GM18873 (cell line): ENCODE data around the gene APBB2.

Experiments
- ATAC-seq: cut with Tn5 transposase; IDR thresholded peaks from one replicate; pipeline ENCODE4 v1.9.1; 2021; ENCODE audit warnings: mild to moderate bottlenecking, moderate library complexity, moderate number of reproducible peaks; ENCODE audit not compliant: unreplicated experiment, low FRiP score

APBB2 gene

DNA sequence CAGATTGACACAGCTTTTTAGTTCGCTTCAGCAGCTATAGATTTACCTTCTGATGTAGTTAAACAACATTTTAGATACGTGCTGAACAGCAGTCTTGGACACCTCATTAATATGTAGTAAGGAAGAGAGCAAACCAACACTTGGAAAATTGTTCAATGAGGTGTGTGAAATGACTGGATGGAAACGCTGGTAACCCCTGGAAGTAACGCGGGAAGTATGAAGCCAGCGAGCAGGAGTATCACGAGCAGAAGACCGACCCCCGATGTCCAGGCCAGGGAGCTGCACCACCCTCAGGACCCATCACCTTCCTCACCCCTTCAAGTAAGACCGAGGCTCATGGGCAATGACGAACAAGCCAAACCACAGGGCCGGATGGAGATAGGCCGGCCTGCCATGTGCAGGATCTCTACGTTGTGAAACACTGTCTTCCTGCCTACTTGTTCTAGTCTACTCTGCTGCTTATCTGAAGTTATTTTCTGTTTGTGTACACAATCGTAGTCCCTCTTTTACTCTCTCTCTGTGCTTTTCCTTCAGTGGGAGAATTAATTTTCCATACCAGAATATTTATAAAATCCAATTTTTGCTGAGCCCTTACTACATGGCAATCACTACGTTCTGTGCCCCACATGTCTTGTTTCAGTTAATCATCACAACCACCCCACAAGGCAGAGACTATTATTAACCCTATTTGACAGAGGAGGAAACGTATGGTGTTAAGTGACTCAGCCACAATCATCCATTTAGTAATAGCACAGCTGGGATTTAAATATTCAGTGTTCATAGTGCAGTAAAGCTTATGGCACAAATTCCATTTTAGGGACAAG, 221.7 kb downstream of the APBB2 start:
- peak; percentile 68 for ATAC-seq

GRCh38 chr4:40991908-40992307, 222.4 kb downstream of the APBB2 start:
- ATAC-seq, result peak; percentile 55

GRCh38 chr4:40990899-40991265, 223.5 kb downstream of the APBB2 start:
- no peak for ATAC-seq

DNA sequence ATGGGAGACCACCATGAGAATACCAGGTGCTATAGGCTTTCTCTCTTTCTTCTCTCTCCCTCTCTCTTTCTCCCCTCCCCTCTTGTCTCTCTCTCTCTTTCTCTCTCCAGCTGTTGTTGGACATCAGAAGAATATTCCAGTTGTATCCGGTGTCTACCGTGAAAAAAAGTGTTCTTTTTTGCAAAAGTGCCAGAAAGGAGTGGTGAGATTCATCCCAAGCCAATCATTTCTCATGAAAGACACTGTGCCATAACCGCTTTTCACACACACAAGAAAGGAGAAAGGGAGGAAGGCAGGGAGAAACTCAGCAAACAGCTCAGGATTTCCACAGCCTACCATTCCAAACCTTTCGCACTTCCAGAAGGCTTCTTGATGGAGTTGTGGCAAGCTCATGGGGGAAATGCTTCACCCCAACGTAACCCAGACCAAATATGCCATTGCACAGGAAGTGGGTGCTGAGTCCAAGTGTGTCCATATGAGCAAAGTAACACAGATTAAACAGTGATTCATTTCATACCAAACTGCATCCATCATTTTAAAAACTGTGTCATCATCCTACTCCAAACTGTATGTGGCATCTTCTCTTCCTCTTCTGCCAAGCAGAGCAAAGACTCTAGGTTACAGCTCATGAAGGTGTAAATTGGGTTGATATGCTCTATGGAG, 224.0 kb downstream of the APBB2 start:
- no peak for ATAC-seq

DNA sequence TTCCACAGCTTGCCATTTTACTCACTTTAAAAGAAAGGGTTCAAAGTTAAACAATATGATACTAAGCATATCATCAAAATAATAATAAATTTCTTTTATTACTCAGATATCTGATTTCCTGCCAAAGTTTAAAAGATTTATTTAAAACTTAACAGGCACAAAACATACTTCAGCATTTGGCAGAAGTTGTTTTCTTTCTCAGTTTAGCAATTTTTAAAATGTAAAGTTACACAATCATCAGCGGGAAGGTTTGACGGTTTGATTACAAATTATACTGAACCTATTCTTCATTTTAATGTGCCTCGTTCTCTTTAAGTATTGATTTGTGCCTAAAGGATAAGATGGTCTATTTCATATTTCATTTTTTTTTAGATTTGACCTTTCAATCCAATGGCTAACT, 227.2 kb downstream of the APBB2 start:
- no peak for ATAC-seq

DNA sequence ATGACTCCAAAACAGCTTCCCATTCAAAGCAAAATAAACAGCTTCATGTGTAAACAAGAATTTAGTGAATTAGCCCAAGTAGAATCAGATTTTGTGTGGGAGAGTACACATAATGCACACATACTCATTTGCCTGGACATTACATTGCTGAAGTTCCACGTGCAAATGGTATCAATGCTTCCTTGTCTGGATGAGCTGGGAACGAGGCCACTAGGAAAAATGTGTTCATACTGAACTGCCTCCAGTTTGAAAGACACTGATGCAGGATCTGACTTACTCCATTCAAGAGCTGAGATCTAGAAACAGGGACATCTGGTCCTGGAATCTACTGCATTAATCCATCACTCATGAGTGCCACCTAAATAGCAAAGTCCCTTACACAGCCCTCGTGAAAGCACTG, 228.0 kb downstream of the APBB2 start:
- ATAC-seq, result no peak

- ATAC-seq, result no peak
Measured at GRCh38 chr4:40984051-40984450, 230.3 kb downstream of the APBB2 start.

DNA sequence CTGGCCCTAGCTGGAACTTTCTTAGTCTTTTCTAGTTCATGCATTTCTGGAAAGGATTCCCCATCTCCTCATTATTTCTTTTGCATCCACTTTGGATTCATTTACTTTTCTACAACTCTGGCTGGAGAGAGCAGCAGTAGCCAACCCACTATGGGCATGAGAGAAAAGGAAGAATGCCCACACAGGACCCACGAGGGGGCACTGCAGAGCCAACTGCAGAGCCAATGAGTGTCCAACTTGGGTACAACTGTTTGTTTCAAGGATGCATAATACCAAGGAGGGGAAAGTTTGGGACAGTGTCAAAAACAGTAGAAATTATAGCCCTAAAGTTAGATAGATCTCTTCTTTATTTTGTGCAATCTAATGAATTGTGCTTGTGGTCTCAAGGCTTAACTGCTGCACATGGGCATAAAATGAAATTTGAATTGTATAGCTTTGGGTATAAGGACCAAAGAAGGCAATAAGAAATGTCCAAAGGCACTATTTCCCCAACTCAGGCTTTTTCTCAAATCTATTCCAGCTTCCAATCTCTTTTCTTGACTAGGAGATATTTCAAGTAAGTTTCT, 233.9 kb downstream of the APBB2 start:
- ATAC-seq, result no peak

DNA sequence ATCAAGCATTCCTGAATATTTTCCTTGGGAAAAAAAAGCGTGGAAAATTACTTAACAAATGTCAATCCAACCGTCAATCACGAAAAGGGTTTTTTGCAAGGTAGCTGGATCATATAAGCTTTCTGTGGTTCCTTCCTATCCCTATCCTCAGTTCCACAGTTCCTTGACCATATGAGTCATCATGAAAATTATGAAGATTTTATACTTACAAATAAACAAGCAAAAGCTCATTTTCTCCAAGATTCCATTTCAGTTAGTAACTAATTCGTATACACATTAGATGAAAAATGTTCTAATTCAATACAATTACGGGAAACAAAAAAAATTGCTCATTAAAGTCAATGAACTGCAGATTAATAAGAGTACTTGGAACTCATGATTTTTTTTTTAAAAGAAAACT, 235.8 kb downstream of the APBB2 start:
- ATAC-seq, result no peak

DNA sequence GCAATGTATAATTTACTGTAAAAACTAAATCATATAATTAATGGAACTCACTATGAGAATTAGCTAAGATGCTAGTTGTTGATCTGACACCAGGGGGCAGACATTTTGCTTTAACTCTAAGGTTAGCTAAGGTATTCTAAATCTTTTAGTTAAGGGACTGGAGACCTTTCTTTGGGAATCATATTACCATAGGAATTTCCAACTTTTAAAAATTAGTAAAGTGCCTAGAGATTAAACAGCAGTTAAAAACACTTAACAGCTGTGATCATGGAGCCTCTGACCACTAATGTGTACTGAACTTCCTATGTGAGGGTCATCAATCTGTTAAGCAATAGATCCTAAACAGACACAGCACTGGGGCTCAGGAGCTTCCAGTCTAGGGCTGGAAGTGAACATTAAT, 238.0 kb downstream of the APBB2 start:
- no peak for ATAC-seq

DNA sequence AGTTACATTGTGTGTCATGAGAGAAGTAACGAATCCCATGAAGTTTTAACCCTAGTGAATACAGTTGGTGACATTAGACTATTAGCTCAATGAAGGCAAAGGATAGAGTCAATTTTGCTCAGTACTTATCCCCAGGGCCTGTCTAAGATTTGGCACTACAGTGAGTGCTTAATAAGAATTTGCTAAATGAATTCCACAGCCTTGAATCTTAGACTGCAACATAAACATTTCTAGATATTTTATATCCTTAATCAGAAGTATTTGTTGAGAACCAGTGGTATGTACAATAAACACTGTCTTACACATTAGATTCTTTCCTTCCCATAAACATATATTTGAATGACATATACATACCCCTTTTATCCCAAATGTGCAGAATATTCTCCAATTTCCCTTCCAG, 241.6 kb downstream of the APBB2 start:
- no peak for ATAC-seq

- ATAC-seq, result no peak
Measured at GRCh38 chr4:40971338-40971737, 243.0 kb downstream of the APBB2 start.

DNA sequence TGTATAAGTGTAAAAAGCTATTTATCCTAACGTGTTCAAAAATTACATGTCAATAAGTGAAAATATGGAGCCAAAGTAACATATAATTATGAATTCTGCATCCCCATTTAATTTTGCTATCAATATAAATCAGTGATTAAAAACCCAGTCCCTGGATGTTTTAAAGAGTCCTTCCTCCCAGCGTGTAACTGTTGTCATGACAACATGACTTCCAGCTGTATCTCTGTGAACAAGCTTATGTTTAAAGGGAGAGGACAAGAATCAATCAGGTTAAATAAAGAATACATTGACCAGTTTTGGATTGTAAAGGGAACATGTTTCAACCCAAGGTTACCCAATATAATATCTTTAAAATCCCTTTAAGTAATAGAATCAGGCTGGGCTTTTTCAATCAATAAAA, 244.8 kb downstream of the APBB2 start:
- no peak for ATAC-seq

DNA sequence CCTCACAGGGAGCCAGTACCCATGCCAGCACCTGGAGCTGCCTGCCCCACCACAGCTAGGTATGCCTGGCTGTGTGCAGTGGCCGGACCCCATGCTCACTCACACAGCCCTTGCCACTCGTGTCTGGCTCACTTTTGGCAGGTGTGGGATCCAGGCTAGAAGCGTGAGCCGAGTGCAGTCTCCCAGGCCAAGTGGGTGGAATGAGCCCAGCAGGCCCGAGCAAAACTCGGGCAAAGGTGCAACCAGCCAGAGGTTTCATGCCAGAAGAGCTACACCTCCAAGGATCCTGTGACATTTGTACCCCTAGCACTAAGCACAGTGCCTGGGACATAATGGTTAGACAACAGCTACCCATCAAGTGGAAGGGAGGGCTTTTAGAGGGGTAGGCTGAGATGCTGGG, 246.8 kb downstream of the APBB2 start:
- no peak for ATAC-seq

- no peak for ATAC-seq
Measured at GRCh38 chr4:40966091-40966490, 248.3 kb downstream of the APBB2 start.

DNA sequence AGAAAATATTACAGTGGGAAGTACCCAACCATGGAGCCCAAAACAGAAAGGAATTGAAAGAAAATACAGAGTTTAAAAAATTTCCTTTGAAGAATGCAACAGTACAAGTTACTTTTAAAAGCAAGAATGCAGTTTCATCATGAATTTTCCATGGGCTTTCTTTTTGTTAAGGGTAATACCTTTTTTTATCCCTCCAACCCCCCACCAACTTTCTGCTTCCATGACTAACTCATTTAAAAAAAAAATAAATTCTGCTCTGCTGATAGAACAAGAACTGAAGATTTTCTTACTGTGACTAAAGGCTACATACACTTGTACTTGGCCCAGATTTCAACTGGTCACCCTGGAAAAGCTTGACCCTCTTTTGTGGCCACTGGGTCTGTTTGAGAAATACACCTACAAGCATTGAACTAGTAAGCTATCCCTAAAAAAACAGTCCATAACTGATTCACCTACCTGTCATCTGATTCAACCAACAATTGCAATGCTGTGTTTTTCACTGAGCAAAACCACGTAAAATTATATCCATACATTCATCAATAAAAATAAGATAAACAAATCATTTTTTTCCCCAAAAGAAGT, 250.4 kb downstream of the APBB2 start:
- ATAC-seq, result no peak

DNA sequence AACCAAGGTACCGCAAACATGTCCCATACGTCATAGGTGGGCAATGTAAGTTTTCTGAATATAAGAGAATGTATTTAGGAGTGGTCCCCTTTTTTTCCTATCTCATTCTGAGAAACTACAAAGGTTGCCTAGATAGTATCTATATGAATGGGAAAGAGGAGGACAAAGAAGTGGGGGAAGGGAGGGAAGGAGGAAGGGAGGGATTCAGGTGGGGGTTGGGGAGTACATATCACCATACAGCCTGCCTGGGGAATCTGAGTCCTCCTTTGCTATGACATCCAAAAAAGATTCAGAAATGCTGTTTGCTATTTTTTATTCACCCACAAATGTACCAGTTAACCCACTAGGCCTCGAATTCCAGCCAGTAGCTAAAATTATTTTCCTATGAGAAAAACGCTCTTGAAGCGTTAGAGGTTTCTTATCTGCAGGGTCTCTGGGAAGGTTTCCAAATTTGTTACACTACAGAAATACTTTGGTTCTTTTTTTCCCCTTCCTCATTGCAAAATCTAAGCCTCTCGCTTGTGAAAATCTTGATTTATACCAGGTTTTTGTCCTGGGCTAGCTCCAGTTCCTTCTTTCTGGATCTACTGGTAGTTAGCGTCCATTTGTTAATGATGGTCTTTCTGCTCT, 251.7 kb downstream of the APBB2 start:
- no peak for ATAC-seq

DNA sequence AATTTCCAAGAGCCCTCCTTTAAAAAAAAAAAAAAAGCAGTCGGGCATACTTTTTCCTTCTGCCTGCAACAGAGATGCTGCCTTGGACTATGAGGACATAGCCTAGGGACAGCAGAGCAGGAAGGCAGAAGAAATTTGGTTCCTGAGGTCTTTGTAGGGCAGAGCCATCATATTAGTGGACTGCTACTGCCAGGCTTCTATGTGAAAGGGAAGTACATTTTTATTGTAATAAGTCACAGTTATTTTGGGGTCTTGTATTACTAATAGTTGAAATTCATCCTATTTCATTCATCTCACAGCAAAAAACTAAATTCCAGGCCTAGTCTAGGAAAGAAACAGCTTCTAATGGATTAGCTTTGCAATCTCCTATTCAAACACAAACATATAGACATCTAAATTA, 253.4 kb downstream of the APBB2 start:
- ATAC-seq, result no peak

DNA sequence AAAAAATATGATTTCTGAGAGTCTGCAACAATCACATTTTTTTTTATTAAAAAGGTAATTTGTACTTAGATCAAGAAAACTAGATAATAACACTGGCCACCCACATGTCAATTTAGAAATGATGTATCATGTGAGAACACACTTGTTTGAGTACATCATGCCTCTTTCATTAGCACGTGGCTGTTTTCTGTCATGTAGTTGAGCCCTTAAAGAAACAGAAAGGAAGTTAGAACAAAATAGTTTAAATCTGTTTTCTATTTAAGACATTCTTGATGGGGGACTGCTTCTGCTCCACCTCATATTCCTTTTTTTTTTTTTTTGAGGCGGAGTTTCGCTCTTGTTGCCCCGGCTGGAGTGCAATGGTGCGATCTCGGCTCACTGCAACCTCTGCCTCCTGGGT, 257.1 kb downstream of the APBB2 start:
- no peak for ATAC-seq

- no peak for ATAC-seq
Measured at GRCh38 chr4:40956721-40957255, 257.6 kb downstream of the APBB2 start.
